Stimulated activated CD8-positive, alpha-beta memory T cell treated with anti-CD3 and anti-CD28 coated beads, Interleukin-4, amount 100 ng/mL, for 4 hours (primary cell): Measurements from ENCODE around the gene NXNL1.
"Not testable (repeated sequence)": the region's sequence is repeated elsewhere in the genome, so short reads cannot be mapped to it uniquely, and the experiment has no call there.

ENCODE experiments used
- DNase-seq, 2 donors: peaks; one replicate each; pipeline ENCODE4 v3.0.0-alpha.2; 2020; ENCODE audit warnings: low read depth in 2 of 2, low spot score in 1 of 2

NXNL1 gene, protein sequence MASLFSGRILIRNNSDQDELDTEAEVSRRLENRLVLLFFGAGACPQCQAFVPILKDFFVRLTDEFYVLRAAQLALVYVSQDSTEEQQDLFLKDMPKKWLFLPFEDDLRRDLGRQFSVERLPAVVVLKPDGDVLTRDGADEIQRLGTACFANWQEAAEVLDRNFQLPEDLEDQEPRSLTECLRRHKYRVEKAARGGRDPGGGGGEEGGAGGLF

GRCh38 chr19:17460372-17461230, at the start of gene NXNL1:
NXNL1 (minus strand) TSS chr19:17460926; CDS start chr19:17460869, 57 bp downstream.
- no peak for DNase-seq

DNA sequence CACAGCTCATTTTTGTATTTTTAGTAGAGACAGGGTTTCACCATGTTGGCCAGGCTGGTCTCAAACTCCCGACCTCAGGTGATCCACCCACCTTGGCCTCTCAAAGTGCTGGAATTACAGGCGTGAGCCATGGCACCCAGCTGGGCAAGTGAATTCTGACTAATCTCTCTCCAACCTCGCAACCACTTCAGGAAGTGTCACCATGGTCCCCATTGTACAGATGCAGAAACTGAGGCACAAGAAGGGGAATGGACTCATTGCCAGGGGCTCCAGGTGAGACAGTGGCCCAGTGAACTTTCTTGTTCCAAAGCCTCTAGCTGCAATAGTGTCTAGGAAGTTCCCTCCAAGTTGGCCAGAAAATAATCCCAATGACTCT, 47.8 kb upstream of the NXNL1 start:
- not testable (repeated sequence) for DNase-seq

- no peak for DNase-seq
Observed at GRCh38 chr19:17506745-17507144, 46.0 kb upstream of the NXNL1 start.

DNA sequence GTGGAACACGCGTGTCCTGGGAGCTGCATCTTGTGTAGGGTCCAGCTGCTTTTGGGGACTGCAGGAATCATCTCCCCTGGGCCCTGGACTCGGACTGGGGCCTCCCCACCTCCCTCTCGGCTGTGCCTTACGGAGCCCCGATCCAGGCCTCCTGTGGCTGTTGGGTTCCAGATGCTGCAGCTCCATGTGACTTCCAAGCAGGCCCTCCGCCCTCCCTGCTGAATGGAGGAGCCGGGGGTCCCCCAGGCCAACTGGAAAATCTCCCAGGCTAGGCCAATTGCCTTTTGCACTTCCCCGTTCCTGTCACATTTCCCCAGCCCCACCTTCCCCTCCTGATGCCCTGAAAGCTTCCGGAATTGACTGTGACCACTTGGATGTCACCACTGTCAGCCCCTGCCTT, 44.5 kb upstream of the NXNL1 start:
- DNase-seq = no peak

DNA sequence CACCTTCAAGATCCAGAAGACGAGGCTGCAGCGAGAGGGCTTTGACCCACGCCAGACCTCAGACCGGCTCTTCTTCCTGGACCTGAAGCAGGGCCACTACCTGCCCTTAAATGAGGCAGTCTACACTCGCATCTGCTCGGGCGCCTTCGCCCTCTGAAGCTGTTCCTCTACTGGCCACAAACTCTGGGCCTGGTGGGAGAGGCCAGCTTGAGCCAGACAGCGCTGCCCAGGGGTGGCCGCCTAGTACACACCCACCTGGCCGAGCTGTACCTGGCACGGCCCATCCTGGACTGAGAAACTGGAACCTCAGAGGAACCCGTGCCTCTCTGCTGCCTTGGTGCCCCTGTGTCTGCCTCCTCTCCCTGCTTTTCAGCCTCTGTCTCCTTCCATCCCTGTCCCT, 43.7 kb upstream of the NXNL1 start:
- no peak for DNase-seq

DNA sequence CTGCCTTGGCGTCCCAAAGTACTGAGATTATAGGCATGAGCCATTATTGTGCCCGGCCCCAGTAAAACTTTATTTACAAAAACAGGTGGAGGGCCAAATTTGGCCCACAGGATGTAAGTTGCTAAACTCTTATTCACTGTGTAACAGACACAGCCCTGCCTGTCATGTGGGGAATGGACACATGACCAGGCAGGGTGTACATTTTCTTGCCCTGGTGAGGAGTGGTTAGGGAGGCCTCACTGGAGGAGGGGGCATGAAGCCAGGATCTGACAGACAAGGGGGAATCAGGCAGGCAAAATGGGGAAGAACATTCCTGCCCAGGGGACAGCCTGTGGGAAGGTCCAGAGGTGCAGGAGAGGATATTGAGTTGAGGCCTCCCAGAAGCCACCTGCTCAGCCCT, 43.3 kb upstream of the NXNL1 start:
- no peak for DNase-seq

DNA sequence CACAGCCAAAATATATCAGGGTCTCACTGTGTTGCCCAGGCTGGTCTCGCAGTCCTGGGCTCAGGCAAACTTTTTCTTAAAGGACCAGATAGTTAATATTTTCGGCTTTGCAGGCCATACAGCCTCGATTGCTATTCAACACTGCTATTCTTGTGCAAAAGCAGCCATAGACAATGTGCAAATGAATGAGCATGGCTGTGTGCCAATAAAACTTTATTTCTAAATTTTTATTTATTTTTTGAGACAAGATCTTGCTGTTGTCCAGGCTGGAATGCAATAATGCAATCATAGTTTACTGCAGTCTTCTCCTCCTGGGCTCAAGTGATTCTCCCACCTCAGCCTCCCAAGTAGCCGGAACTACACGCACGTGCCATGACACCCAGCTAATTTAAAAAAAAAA, 42.5 kb upstream of the NXNL1 start:
- no peak for DNase-seq

DNA sequence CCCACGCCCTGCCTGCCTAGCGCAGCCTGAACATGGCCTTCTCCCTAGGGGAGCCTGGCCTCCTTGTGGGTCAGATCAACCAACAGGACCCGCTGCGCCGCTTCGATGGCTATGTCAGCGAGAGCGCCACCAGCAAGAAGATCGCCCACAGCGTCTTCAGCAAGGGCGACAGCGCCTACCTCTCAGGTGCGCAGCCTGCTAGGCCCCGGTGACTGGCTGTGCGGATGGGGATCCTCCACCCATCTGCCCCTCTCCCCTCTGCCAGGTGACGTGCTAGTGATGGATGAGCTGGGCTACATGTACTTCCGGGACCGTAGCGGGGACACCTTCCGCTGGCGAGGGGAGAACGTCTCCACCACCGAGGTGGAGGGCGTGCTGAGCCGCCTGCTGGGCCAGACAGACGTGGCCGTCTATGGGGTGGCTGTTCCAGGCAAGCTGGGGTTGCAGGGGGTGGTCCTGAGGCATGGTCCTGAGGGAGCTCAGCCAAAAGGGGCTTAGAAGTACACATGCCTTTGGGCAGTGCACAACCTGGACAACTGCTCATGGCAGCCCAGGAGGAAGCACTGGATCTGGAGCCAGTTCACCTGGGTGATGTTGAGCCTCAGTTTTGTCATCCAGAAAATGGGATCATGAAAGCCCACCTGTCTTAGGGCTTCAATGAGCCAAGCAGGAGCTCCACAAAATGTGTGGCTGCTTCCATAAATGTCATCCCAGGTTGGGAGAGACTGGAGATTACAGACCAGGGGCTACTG, 39.9 kb upstream of the NXNL1 start:
- no peak for DNase-seq

- no peak for DNase-seq
Observed at GRCh38 chr19:17499648-17500446, 39.1 kb upstream of the NXNL1 start.

DNA sequence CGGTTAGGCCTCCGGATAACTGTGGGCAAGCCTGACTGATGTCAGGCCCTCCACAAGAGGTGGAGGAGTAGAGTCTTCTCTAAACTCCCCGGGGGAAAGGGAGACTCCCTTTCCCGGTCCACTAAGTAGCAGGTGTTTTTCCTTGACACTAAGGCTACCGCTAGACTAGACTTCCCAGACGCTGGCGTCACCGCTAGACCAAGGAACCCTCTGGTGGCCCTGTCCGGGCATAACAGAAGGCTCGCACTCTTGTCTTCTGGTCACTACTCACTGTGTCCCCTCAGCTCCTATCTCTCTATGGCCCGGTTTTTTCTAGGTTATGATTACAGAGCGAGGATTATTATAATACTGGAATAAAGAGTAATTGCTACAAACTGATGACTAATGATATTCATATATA, 38.3 kb upstream of the NXNL1 start:
- DNase-seq = not testable (repeated sequence)

DNA sequence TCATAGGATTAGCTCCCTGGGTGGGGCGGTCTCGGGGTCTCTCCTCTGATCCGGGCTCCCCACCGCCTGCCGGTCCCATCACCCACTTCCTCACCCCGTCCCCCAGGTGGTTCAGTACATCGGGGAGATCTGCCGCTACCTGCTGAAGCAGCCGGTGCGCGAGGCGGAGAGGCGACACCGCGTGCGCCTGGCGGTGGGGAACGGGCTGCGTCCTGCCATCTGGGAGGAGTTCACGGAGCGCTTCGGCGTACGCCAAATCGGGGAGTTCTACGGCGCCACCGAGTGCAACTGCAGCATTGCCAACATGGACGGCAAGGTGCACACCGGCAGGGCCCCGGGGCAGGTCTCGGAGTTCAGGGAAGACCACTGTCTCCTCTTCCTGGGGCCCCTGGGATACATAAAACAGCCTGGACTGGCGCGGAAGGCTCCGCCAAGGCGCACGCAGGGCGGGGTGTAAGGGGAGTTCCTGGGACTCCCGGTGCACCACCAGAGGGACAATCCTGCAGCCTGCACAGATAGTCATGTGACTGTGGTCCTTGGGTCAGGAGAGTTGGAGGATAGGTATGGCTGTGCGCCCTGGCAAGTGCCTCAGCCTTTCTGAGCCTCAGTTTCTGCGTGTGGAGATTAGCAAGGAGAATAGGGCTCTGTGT, 36.5 kb upstream of the NXNL1 start:
- no peak for DNase-seq

GRCh38 chr19:17496337-17496997, 35.7 kb upstream of the NXNL1 start:
- peak; percentile 57 to 59 for DNase-seq

GRCh38 chr19:17495639-17496296, 35.0 kb upstream of the NXNL1 start:
- no peak for DNase-seq

DNA sequence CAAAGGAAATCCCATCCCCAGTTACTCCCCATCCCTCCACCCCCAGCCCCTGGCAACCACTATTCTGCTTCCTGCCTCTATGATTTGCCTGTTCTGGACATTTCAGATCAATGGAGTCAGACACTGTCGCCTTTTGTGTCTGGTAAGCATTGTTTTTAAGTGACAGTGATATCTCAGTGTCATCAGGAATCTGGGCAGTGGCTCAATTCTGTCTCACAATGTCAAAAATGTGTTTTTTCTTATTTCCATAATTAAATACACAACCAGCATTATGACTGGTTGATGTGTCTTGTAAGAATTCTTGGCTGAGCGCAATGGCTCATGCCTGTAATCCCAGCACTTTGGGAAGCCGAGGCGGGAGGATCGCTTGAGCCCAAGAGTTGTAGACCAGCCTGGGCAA, 30.6 kb upstream of the NXNL1 start:
- no peak for DNase-seq

GRCh38 chr19:17490411-17490810, 29.7 kb upstream of the NXNL1 start:
- no peak for DNase-seq

GRCh38 chr19:17489392-17490030, 28.8 kb upstream of the NXNL1 start:
- no peak for DNase-seq

DNA sequence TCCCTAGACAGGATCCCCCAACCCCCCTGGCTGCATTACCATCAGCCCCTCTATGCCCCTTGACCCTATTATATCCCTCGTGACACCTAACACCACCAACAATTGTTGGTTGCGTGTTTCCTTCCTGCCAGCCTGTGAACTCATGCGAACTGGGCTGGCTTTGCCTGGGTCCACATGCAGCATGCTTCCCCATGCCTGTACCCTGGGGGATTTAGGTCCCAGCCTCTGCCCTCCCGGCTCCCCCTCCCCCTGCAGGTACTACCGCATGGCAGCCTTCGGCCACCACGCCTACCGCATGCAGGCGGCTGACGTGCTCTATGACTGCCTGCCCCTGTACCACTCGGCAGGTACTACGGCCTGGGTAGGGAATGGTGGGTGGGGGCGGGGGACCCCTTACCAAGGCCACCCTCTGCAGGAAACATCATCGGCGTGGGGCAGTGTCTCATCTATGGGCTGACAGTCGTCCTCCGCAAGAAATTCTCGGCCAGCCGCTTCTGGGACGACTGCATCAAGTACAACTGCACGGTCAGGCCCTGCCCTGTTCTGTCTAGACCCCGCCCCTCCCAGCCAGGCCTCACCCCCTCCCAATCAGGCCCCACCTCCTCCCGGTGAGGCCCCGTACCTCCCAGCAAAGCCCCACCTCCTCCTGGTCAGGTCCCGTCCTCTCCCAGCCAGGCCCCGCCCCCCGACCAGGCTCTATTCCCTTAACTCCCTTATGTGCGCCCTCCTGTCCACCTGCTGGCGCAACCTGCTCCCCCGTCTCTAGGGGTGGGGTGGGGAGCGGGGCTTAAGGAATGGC, 28.1 kb upstream of the NXNL1 start:
- peak; percentile 45 to 64 for DNase-seq
